ENCODE measurements around the gene ESAM.

ESAM gene

GRCh38 chr11:124801636-124802312, 39.7 kb upstream of the ESAM start:
- Histone ChIP-seq H3K36me3 (replicated peaks) (no peaks in the 10 kb centered on the region), H3K27me3 (replicated peaks) (no peaks in the 10 kb centered on the region), H3K27ac (no peak overlapping the region), H3K4me3 (ENCODE audit: low read depth, low read length) (no peak overlapping the region)
- in situ Hi-C loops (cut with HindIII; ENCODE audit: low pct_ligation_motif_present, low sequenced_read_pairs) = no loop called here
- DNase-seq = no peak
- TF ChIP-seq CTCF (IDR thresholded peaks at IDR 0.05; ENCODE audit: low read depth, low read length, missing control alignments) = no peak

GRCh38 chr11:124801014-124801413, 38.9 kb upstream of the ESAM start:
- TF ChIP-seq CTCF (IDR thresholded peaks at IDR 0.05; ENCODE audit: low read depth, low read length, missing control alignments) = no peak
- H3K27me3 ChIP-seq (replicated peaks) = no peaks in the 10 kb centered on the region
- DNase-seq = peak; percentile 23
- no peaks in the 10 kb centered on the region for H3K36me3 ChIP-seq (replicated peaks)
- in situ Hi-C loops (cut with HindIII; ENCODE audit: low pct_ligation_motif_present, low sequenced_read_pairs) = no loop called here
- peak overlapping the region; percentile 84 for H3K4me3 ChIP-seq (ENCODE audit: low read depth, low read length)
- peak overlapping the region; percentile 96 for H3K27ac ChIP-seq

GRCh38 chr11:124800226-124800929, 38.3 kb upstream of the ESAM start, which contains the start of gene MSANTD2:
TSS of gene MSANTD2 (minus strand) at chr11:124800406. CDS start at chr11:124800380, 26 bp downstream.
- Histone ChIP-seq H3K36me3 (replicated peaks) (no peaks in the 10 kb centered on the region), H3K4me3 (ENCODE audit: low read depth, low read length) (peak within 1 kb of the TSS; percentile 84), H3K27ac (peak within 1 kb of the TSS; percentile 96), H3K27me3 (replicated peaks) (no peaks in the 10 kb centered on the region)
- DNase-seq = peak; percentile 59
- in situ Hi-C loops (cut with HindIII; ENCODE audit: low pct_ligation_motif_present, low sequenced_read_pairs) = no loop called here
- peak; percentile 18 for TF ChIP-seq CTCF (IDR thresholded peaks at IDR 0.05; ENCODE audit: low read depth, low read length, missing control alignments)

- H3K36me3 ChIP-seq (replicated peaks) = no peaks in the 10 kb centered on the region
- H3K27ac ChIP-seq = peak overlapping the region; percentile 96
- TF ChIP-seq CTCF (IDR thresholded peaks at IDR 0.05; ENCODE audit: low read depth, low read length, missing control alignments) = no peak
- no peak for DNase-seq
- no peaks in the 10 kb centered on the region for H3K27me3 ChIP-seq (replicated peaks)
- peak overlapping the region; percentile 84 for H3K4me3 ChIP-seq (ENCODE audit: low read depth, low read length)
- in situ Hi-C loops (cut with HindIII; ENCODE audit: low pct_ligation_motif_present, low sequenced_read_pairs) = no loop called here
Observed at GRCh38 chr11:124799348-124800225, 37.5 kb upstream of the ESAM start.

- H3K27me3 ChIP-seq (replicated peaks) = no peaks in the 10 kb centered on the region
- peak; percentile 43 for DNase-seq
- in situ Hi-C loops (cut with HindIII; ENCODE audit: low pct_ligation_motif_present, low sequenced_read_pairs) = no loop called here
- H3K4me3 ChIP-seq (ENCODE audit: low read depth, low read length) = peak overlapping the region; percentile 84
- peak overlapping the region; percentile 96 for H3K27ac ChIP-seq
- no peak for TF ChIP-seq CTCF (IDR thresholded peaks at IDR 0.05; ENCODE audit: low read depth, low read length, missing control alignments)
- no peaks in the 10 kb centered on the region for H3K36me3 ChIP-seq (replicated peaks)
Observed at GRCh38 chr11:124798991-124799347, 36.9 kb upstream of the ESAM start.

Measured in brain microvascular endothelial cell (primary cell).